Adipocyte (in vitro differentiated cells): ENCODE results near the gene TCEA2.

Experiments
- DNase-seq: peaks from one replicate; pipeline ENCODE4 v3.0.0-alpha.2; 2015; ENCODE audit warnings: low read depth
- H3K27me3 ChIP-seq: replicated peaks from 2 replicates; pipeline ENCODE4 v1.7.0; 2013; ENCODE audit warnings: mild to moderate bottlenecking, low read length, moderate library complexity; ENCODE audit not compliant: control insufficient read depth, insufficient read depth
- H3K36me3 ChIP-seq: 2 replicates; pipeline ENCODE4 v1.7.0; 2013; ENCODE audit warnings: low read length, mild to moderate bottlenecking, moderate library complexity; ENCODE audit not compliant: control insufficient read depth, insufficient read depth, severe bottlenecking
- H3K4me1 ChIP-seq: 2 replicates; pipeline ENCODE4 v1.7.0; 2013; ENCODE audit warnings: mild to moderate bottlenecking, low read length, moderate library complexity; ENCODE audit not compliant: control insufficient read depth, insufficient read depth
- H3K4me3 ChIP-seq: 2 replicates; pipeline ENCODE4 v1.7.0; 2013; ENCODE audit warnings: mild to moderate bottlenecking, low read length, moderate library complexity
- H3K9ac ChIP-seq: 2 replicates; pipeline ENCODE4 v1.7.0; 2013; ENCODE audit warnings: mild to moderate bottlenecking, low read length, moderate library complexity
- H3K9me3 ChIP-seq: 2 replicates; pipeline ENCODE4 v1.7.0; 2013; ENCODE audit warnings: mild to moderate bottlenecking, low read length, moderate library complexity; ENCODE audit not compliant: control insufficient read depth

Gene TCEA2

DNA sequence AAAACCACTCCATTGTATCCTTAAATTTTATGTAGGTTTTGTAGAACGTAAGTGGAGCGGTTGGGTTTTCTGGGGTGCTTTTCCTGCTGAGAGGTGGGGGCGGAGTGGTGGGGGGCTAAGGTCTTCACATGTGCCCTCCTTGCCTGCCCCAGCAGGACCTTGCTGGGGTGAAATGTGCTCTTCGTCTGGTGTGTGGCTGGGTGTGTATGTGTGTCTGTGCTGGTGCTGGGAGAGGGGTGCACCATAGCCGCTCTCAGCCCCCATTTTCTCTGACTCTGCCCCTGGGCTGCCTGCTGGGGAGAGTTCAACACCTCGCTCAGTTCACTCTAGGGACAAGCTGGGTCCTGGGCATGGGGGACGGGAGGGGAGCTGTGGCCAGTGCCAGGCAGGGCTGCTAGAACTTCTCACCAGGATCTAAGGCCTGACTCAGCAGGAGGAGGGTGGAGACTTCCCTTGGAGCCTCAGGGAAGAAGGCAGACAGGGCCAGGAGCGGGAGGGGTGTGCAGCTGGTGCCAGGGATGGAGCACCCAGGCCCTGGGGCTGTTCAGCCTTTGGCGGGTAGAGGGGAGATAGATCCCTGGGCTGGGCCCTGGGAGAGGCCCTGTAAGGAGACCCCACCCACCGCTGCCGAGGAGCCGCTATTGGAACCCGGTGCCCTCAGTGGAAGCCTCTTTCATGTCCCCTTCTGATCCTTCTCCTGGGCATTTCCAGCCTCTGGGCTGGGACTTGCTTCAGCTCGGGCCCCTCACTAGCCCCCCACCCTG, 18.3 kb upstream of the TCEA2 start:
- peak; percentile 80 for DNase-seq
- H3K36me3 ChIP-seq, result no peaks in the 10 kb centered on the region
- H3K4me1 ChIP-seq, result no peaks in the 10 kb centered on the region
- H3K9me3 ChIP-seq, result no peaks in the 10 kb centered on the region
- no peak overlapping the region for H3K4me3 ChIP-seq
- no peak overlapping the region for H3K9ac ChIP-seq
- H3K27me3 ChIP-seq, result peaks cover 39% of the 10 kb centered on the region

- H3K4me3 ChIP-seq, result no peak overlapping the region
- no peak overlapping the region for H3K9ac ChIP-seq
- no peaks in the 10 kb centered on the region for H3K36me3 ChIP-seq
- no peaks in the 10 kb centered on the region for H3K9me3 ChIP-seq
- H3K4me1 ChIP-seq, result no peaks in the 10 kb centered on the region
- DNase-seq, result no peak
- H3K27me3 ChIP-seq, result peaks cover 38% of the 10 kb centered on the region
These were observed 17.5 kb upstream of the TCEA2 start for GRCh38 chr20:64045346-64046011.

GRCh38 chr20:64047046-64047389, 16.0 kb upstream of the TCEA2 start:
- Histone ChIP-seq H3K4me3 (no peak overlapping the region), H3K27me3 (peaks cover 39% of the 10 kb centered on the region), H3K4me1 (no peaks in the 10 kb centered on the region), H3K9me3 (no peaks in the 10 kb centered on the region), H3K36me3 (no peaks in the 10 kb centered on the region), H3K9ac (no peak overlapping the region)
- DNase-seq, result no peak

- DNase-seq, result no peak
- Histone ChIP-seq H3K36me3 (no peaks in the 10 kb centered on the region), H3K9ac (no peak overlapping the region), H3K27me3 (peaks cover 43% of the 10 kb centered on the region), H3K9me3 (no peaks in the 10 kb centered on the region), H3K4me3 (no peak overlapping the region), H3K4me1 (no peaks in the 10 kb centered on the region)
These were observed 15.0 kb upstream of the TCEA2 start for GRCh38 chr20:64047968-64048401.

- Histone ChIP-seq H3K4me3 (no peak overlapping the region), H3K27me3 (peaks cover 48% of the 10 kb centered on the region), H3K36me3 (no peaks in the 10 kb centered on the region), H3K4me1 (peaks cover under 1% of the 10 kb centered on the region), H3K9me3 (no peaks in the 10 kb centered on the region), H3K9ac (no peak overlapping the region)
- no peak for DNase-seq
These were observed 14.5 kb upstream of the TCEA2 start for GRCh38 chr20:64048402-64049044.

GRCh38 chr20:64049060-64049877, 13.7 kb upstream of the TCEA2 start, which contains the start of gene SOX18:
SOX18 (minus strand) TSS chr20:64049639; CDS start chr20:64049516, 123 bp downstream.
- Histone ChIP-seq H3K27me3 (peaks cover 49% of the 10 kb centered on the region), H3K9me3 (no peaks in the 10 kb centered on the region), H3K4me3 (no peak within 1 kb of the TSS), H3K36me3 (no peaks in the 10 kb centered on the region), H3K9ac (no peak within 1 kb of the TSS), H3K4me1 (peaks cover 6% of the 10 kb centered on the region)
- DNase-seq, result peak; percentile 61

DNA sequence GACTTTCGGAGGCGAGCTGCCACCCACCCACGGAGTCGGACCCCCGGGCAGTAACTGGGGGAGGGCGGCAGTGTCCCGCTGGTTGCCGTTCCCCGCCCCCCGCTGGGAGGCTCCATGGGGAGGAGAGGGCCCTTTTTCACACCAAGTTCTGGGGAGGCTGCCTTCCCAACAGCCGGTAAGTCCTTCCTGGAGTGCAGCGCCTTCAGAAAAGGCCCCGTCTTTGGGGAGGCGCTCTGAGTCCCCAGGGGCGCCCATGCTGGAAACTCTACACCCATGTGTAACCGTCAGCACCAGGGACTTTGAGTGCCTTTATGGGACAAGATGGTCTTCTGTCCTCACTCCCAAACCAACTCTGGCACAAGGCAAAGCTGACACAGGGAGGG, 13.1 kb upstream of the TCEA2 start:
- H3K27me3 ChIP-seq, result peaks cover 52% of the 10 kb centered on the region
- no peak for DNase-seq
- H3K9ac ChIP-seq, result no peak overlapping the region
- no peaks in the 10 kb centered on the region for H3K36me3 ChIP-seq
- no peaks in the 10 kb centered on the region for H3K9me3 ChIP-seq
- H3K4me1 ChIP-seq, result peaks cover 10% of the 10 kb centered on the region
- H3K4me3 ChIP-seq, result no peak overlapping the region

GRCh38 chr20:64050261-64051032, 12.6 kb upstream of the TCEA2 start:
- no peak overlapping the region for H3K9ac ChIP-seq
- peaks cover 52% of the 10 kb centered on the region for H3K27me3 ChIP-seq
- no peaks in the 10 kb centered on the region for H3K9me3 ChIP-seq
- no peak overlapping the region for H3K4me3 ChIP-seq
- H3K36me3 ChIP-seq, result no peaks in the 10 kb centered on the region
- peaks cover 15% of the 10 kb centered on the region for H3K4me1 ChIP-seq
- DNase-seq, result no peak

DNA sequence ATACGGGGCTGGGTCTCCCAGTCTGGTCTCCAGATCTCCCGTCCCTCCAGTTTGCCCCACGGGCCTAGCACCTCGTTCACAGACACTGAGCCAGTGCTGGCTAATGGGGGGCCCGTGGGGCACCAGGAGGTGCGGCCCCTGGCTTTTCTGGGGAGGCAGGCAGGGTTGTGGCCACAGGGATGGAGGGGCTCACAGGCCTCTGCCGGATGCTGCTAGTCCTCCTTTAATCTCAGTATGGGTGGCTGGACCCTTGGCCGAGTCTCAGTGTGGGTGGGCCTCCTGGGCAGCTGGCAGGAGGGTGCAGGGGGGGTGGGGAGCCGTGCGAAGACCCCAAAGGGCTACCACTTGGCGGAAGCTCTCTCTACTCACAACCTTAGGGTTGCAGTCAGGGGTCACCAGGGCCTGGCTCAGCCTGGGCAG, 12.0 kb upstream of the TCEA2 start:
- Histone ChIP-seq H3K27me3 (peaks cover 46% of the 10 kb centered on the region), H3K9me3 (no peaks in the 10 kb centered on the region), H3K4me1 (peaks cover 21% of the 10 kb centered on the region), H3K4me3 (no peak overlapping the region), H3K36me3 (no peaks in the 10 kb centered on the region), H3K9ac (no peak overlapping the region)
- no peak for DNase-seq

GRCh38 chr20:64051561-64052325, 11.3 kb upstream of the TCEA2 start:
- H3K4me3 ChIP-seq, result no peak overlapping the region
- H3K9ac ChIP-seq, result no peak overlapping the region
- H3K36me3 ChIP-seq, result no peaks in the 10 kb centered on the region
- H3K27me3 ChIP-seq, result peaks cover 41% of the 10 kb centered on the region
- DNase-seq, result no peak
- H3K4me1 ChIP-seq, result peaks cover 24% of the 10 kb centered on the region
- no peaks in the 10 kb centered on the region for H3K9me3 ChIP-seq
